ENCODE results near the gene TRAF5. TPM values are rescaled to one million over a fixed set of nuclear protein-coding genes. Genes with fewer than 3 reads are reported as not detected.

TRAF5 gene
- total and polyA plus RNA-seq, 12 donors: 1.0 to 16.7 (median 7.4) TPM

DNA sequence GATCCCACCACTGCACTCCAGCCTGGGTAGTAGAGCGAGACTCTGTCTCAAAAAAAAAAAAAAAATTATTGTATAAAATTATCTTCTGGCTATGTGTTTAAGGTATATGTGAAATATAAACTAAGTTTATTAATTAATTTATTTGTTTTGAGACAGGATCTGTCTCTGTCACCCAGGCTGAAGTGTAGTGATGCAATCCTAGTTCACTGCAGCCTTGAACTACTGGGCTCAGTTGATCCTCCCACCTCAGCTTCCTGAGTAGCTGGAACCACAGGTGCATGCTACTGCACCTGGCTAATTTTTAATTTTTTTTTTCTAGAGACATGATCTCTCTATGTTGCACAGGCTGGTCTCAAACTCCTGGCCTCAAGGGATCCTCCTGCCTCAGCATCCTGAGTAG, 97.4 kb downstream of the TRAF5 start:
- TF ChIP-seq POLR2A (IDR thresholded peaks at IDR 0.05): no peak
- TF ChIP-seq, protein P1, sequence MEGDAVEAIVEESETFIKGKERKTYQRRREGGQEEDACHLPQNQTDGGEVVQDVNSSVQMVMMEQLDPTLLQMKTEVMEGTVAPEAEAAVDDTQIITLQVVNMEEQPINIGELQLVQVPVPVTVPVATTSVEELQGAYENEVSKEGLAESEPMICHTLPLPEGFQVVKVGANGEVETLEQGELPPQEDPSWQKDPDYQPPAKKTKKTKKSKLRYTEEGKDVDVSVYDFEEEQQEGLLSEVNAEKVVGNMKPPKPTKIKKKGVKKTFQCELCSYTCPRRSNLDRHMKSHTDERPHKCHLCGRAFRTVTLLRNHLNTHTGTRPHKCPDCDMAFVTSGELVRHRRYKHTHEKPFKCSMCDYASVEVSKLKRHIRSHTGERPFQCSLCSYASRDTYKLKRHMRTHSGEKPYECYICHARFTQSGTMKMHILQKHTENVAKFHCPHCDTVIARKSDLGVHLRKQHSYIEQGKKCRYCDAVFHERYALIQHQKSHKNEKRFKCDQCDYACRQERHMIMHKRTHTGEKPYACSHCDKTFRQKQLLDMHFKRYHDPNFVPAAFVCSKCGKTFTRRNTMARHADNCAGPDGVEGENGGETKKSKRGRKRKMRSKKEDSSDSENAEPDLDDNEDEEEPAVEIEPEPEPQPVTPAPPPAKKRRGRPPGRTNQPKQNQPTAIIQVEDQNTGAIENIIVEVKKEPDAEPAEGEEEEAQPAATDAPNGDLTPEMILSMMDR (IDR thresholded peaks at IDR 0.05): no peak
- DNase-seq: no peak
- H3K4me3 ChIP-seq: no peak overlapping the region
- no peaks in the 10 kb centered on the region for H3K36me3 ChIP-seq (replicated peaks in 1 of 2)
- H3K27ac ChIP-seq: no peak overlapping the region
- no peaks in the 10 kb centered on the region for H3K9me3 ChIP-seq (replicated peaks in 1 of 3)
- no peaks in the 10 kb centered on the region for H3K27me3 ChIP-seq
- no peaks in the 10 kb centered on the region for H3K4me1 ChIP-seq (replicated peaks in 1 of 2)
- WGBS, 4 donors: 94 to 100% (median 100%) methylated on average over 1 of the region's 1 CpG
- intact Hi-C loops (cut with DNase I): no loop called here

Other genes starting within 250 kb of the TRAF5 start
- 1 to 10 TPM in 2 of 9 donors, under 1 TPM in 3, not detected in 4; 0.15 to 2.2 (median 0.83) TPM for gene KCNH1, start 192.7 kb upstream of the TRAF5 start, total RNA-seq
- 1 to 10 TPM in 1 of 3 donors, under 1 TPM in 2; 0.27 to 1.6 (median 0.64) TPM for gene KCNH1, start 192.7 kb upstream of the TRAF5 start, polyA plus RNA-seq
- 10 to 100 TPM; 28.4 to 57.2 (median 35.9) TPM for gene RCOR3, start 67.5 kb upstream of the TRAF5 start, total RNA-seq
- 10 to 100 TPM; 19.4 to 35.2 (median 30.0) TPM for gene RCOR3, start 67.5 kb upstream of the TRAF5 start, polyA plus RNA-seq
- gene RD3, start 165.3 kb downstream of the TRAF5 start, total RNA-seq: 1 to 10 TPM in 1 of 9 donors, under 1 TPM in 3, not detected in 5; 0.06 to 1.1 (median 0.72) TPM
- 1 to 10 TPM in 2 of 3 donors, under 1 TPM in 1; 0.51 to 2.3 (median 1.5) TPM for gene RD3, start 165.3 kb downstream of the TRAF5 start, polyA plus RNA-seq

Measured in adrenal gland (tissue), 12 donors.